ENCODE results near the gene AFF1. TPM values are rescaled to one million over a fixed set of nuclear protein-coding genes. Genes with fewer than 3 reads are reported as not detected.

AFF1 gene
- total RNA-seq, 1 experiment from 2014 or later: 61.9 TPM

DNA sequence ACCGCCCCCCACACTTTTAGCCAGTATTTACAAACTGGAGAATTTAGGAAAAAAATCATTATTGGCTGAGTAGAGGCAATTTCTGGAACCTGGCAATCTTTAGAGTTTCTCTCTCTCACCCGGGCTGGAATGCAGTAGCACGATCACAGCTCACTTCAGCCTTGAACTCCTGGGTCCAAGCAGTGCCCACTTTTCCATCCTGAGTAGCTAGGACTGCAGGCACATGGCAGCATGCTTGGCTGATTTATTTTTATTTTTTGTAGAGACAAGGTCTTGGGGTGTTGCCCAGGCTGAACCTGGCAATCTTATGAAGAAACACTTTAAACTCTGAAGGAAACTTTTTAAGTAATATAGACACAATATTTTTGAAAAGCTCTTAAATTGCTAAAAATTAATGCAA, 120.1 kb downstream of the AFF1 start:
- POLR2A ChIA-PET: interaction anchor here (0.9 to 1.3 kb wide), 5 partner anchors 11 to 133 kb away, joined by 3 to 5 read pairs (median 4); no protein-coding TSS in a partner anchor
- Mint-ChIP-seq H3K36me3 (ENCODE audit: insufficient read depth, unreplicated experiment) (peaks cover 39% of the 10 kb centered on the region), H3K27me3 (ENCODE audit: insufficient read depth, unreplicated experiment) (no peaks in the 10 kb centered on the region), H3K9me3 (ENCODE audit: unreplicated experiment) (no peaks in the 10 kb centered on the region), H3K4me1 (ENCODE audit: insufficient read depth, unreplicated experiment) (peaks cover 44% of the 10 kb centered on the region), H3K4me3 (ENCODE audit: unreplicated experiment) (no peak overlapping the region), H3K27ac (ENCODE audit: low read depth, unreplicated experiment) (no peak overlapping the region)
- BruUV-seq (replicated peaks): no TSS peak
- intact Hi-C loops (cut with micrococcal nuclease): no loop called here
- TF ChIP-seq, protein P1, sequence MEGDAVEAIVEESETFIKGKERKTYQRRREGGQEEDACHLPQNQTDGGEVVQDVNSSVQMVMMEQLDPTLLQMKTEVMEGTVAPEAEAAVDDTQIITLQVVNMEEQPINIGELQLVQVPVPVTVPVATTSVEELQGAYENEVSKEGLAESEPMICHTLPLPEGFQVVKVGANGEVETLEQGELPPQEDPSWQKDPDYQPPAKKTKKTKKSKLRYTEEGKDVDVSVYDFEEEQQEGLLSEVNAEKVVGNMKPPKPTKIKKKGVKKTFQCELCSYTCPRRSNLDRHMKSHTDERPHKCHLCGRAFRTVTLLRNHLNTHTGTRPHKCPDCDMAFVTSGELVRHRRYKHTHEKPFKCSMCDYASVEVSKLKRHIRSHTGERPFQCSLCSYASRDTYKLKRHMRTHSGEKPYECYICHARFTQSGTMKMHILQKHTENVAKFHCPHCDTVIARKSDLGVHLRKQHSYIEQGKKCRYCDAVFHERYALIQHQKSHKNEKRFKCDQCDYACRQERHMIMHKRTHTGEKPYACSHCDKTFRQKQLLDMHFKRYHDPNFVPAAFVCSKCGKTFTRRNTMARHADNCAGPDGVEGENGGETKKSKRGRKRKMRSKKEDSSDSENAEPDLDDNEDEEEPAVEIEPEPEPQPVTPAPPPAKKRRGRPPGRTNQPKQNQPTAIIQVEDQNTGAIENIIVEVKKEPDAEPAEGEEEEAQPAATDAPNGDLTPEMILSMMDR (IDR thresholded peaks at IDR 0.05; ENCODE audit: unreplicated experiment): no peak
- CTCF ChIA-PET: interaction anchor here (1.0 kb wide), 1 partner anchor 12 kb away, joined by 3 read pairs; no protein-coding TSS in a partner anchor
- no peak for DNase-seq (ENCODE audit: unreplicated experiment)

DNA sequence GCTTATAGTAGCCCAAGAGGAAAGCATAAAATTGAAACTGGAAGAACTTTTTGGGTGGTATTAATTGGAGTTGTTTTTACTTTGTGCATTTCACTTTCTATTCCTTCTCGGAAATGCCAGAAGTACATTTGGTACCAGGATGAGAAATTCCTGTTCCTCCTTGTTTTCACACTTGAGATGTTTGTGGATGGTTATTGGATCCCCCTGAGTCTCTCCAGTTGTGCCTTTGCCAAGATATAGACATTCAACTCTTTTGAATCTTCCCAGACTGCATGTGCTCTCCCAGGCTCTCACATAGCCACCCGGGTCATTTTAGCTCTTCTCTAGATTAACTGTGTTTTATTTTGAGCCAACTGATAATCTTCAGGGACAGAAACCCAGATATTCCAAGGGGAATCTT, 120.5 kb downstream of the AFF1 start:
- Mint-ChIP-seq H3K27ac (ENCODE audit: low read depth, unreplicated experiment) (no peak overlapping the region), H3K36me3 (ENCODE audit: insufficient read depth, unreplicated experiment) (peaks cover 38% of the 10 kb centered on the region), H3K4me3 (ENCODE audit: unreplicated experiment) (no peak overlapping the region), H3K27me3 (ENCODE audit: insufficient read depth, unreplicated experiment) (no peaks in the 10 kb centered on the region), H3K4me1 (ENCODE audit: insufficient read depth, unreplicated experiment) (peaks cover 44% of the 10 kb centered on the region), H3K9me3 (ENCODE audit: unreplicated experiment) (no peaks in the 10 kb centered on the region)
- POLR2A ChIA-PET: interaction anchor here (0.7 to 1.6 kb wide), 5 partner anchors 12 to 77 kb away, joined by 3 to 6 read pairs (median 5); no protein-coding TSS in a partner anchor
- no peak for DNase-seq (ENCODE audit: unreplicated experiment)
- CTCF ChIA-PET: interaction anchor here (1.0 kb wide), 1 partner anchor 11 kb away, joined by 3 read pairs; no protein-coding TSS in a partner anchor
- intact Hi-C loops (cut with micrococcal nuclease): no loop called here
- BruUV-seq (replicated peaks): no TSS peak
- TF ChIP-seq, protein P1 (IDR thresholded peaks at IDR 0.05; ENCODE audit: unreplicated experiment): no peak

DNA sequence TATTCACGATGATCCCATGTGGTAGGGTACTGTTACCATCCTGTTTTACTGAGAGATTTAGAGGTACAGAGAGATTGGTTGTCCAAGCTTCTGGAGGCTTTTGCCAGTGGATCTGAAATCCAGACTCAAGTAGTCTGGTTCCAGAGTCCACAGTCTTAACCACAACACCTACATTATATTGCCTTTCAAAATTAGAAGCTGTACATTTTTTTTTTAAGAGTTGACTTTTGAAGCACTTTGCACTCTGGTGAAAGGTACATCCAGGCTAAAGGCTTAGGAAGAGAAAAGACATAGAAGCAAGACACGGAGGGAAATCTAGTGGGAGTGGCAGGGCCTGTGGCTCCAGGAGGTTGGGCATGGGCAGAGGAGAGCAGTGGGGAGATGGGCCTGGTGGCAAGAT, 122.1 kb downstream of the AFF1 start:
- Mint-ChIP-seq H3K9me3 (ENCODE audit: unreplicated experiment) (no peaks in the 10 kb centered on the region), H3K27ac (ENCODE audit: low read depth, unreplicated experiment) (no peak overlapping the region), H3K4me3 (ENCODE audit: unreplicated experiment) (no peak overlapping the region), H3K4me1 (ENCODE audit: insufficient read depth, unreplicated experiment) (peaks cover 53% of the 10 kb centered on the region), H3K36me3 (ENCODE audit: insufficient read depth, unreplicated experiment) (peaks cover 22% of the 10 kb centered on the region), H3K27me3 (ENCODE audit: insufficient read depth, unreplicated experiment) (no peaks in the 10 kb centered on the region)
- ChIA-PET CTCF (interaction anchor here (0.7 kb wide), 1 partner anchor 37 kb away, joined by 3 read pairs; no protein-coding TSS in a partner anchor), POLR2A (interaction anchor here (0.8 to 1.6 kb wide), 3 partner anchors 15 to 128 kb away, joined by 3 to 5 read pairs (median 3); no protein-coding TSS in a partner anchor)
- intact Hi-C loops (cut with micrococcal nuclease): no loop called here
- TF ChIP-seq, protein P1 (IDR thresholded peaks at IDR 0.05; ENCODE audit: unreplicated experiment): no peak
- no TSS peak for BruUV-seq (replicated peaks)
- no peak for DNase-seq (ENCODE audit: unreplicated experiment)

DNA sequence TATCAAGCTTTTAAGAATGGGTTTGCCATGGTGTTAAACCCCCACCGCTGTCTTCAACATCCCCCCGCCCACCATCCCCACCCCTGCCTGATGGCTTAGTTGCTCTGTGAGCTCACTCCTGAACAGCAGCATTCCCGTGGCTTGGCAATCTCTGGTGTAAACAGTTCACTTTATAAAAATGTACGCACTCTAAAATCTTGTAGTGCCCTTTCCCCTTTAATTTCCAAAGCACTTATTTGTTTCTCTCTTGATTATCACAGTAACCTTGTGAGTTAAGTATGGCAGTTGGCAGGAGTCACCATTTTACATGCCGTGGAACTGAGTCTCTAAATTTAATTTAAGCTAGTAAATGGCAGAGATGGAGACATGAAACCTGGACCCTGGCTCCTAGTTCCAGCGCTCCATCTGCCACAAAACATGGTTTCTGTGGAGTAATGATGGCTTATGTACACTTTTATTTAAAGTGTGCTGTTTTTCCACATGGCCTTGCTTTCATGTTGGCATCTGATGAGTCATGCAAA, 123.1 kb downstream of the AFF1 start:
- intact Hi-C loops (cut with micrococcal nuclease): no loop called here
- Mint-ChIP-seq H3K36me3 (ENCODE audit: insufficient read depth, unreplicated experiment) (peaks cover 19% of the 10 kb centered on the region), H3K4me3 (ENCODE audit: unreplicated experiment) (no peak overlapping the region), H3K27ac (ENCODE audit: low read depth, unreplicated experiment) (no peak overlapping the region), H3K4me1 (ENCODE audit: insufficient read depth, unreplicated experiment) (peaks cover 48% of the 10 kb centered on the region), H3K9me3 (ENCODE audit: unreplicated experiment) (no peaks in the 10 kb centered on the region), H3K27me3 (ENCODE audit: insufficient read depth, unreplicated experiment) (no peaks in the 10 kb centered on the region)
- no peak for DNase-seq (ENCODE audit: unreplicated experiment)
- ChIA-PET POLR2A (no interaction called here), CTCF (interaction anchor here (1.2 kb wide), 1 partner anchor 35 kb away, joined by 3 read pairs; no protein-coding TSS in a partner anchor)
- TF ChIP-seq, protein P1 (IDR thresholded peaks at IDR 0.05; ENCODE audit: unreplicated experiment): no peak
- no TSS peak for BruUV-seq (replicated peaks)

Measured in MCF 10A (cell line).